GM12801 (cell line): ENCODE data around the gene PGBD4.

Experiments
- CTCF ChIP-seq: IDR thresholded peaks from one replicate; pipeline ENCODE4 v1.5.1; 2011; ENCODE audit warnings: control low read depth; ENCODE audit not compliant: insufficient read length; ENCODE audit errors: extremely low read depth

PGBD4 gene

GRCh38 chr15:34099914-34100313 is 2.0 kb upstream of the PGBD4 start:
- TF ChIP-seq CTCF, result no peak

DNA sequence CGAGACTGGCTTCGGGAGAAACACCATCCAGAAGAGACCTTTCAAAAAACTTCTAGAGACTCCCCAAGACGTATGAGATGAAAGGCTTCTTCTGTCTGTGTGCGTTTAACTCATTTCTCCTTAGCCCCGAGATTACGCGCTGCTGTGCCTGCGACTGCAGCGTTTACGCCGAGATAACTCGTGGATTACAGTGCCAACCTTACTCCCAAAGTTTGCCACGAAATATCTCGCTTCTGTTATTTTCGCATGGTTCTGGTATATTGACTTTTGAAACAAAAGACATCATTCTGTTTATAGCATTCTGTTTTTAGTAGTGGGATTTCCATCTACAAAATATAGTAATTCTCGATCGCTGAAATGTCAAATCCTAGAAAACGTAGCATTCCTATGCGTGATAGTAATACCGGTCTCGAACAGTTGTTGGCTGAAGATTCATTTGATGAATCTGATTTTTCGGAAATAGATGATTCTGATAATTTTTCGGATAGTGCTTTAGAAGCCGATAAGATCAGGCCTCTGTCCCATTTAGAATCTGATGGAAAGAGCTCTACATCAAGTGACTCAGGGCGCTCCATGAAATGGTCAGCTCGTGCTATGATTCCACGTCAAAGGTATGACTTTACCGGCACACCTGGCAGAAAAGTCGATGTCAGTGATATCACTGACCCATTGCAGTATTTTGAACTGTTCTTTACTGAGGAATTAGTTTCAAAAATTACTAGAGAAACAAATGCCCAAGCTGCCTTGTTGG is 467 bp downstream of the PGBD4 start:
- TF ChIP-seq CTCF, result no peak

DNA sequence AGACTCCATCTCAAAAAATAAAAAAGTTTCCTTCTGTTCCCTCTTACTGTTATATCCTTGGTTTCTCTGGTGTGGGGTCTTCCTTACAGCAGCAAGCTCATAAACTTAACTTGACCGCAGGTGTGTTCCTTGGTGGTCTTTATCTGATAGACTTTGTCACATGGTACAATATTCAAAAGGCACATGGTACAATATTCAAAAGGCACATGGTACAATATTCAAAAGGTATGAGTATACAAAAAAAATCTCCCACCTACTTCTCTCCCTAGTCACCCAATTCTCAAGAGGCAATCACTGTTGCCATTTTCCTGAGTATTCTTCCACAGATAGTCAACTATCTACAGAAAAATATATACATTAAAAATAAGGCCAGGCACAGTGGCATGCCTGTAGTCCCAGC is 4.5 kb downstream of the PGBD4 start:
- TF ChIP-seq CTCF, result no peak

DNA sequence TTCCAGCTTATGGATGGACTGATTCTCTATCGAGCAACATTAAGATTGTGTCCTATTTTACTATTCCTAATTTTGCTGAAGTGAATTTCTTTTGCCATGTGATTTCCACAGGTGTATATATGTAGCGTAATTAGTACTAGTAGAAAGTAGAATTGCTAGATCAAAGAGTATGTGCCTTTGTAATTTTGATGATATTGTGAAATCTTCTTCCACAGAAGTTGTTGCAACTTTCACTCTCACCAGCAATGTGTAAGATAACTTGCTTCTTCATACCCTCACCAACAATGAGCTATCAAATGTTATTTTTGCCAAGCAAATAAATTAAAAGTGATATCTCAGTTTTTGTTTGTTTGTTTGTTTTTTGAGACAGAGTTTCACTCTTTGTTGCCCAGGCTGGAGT is 5.4 kb downstream of the PGBD4 start:
- no peak for TF ChIP-seq CTCF

DNA sequence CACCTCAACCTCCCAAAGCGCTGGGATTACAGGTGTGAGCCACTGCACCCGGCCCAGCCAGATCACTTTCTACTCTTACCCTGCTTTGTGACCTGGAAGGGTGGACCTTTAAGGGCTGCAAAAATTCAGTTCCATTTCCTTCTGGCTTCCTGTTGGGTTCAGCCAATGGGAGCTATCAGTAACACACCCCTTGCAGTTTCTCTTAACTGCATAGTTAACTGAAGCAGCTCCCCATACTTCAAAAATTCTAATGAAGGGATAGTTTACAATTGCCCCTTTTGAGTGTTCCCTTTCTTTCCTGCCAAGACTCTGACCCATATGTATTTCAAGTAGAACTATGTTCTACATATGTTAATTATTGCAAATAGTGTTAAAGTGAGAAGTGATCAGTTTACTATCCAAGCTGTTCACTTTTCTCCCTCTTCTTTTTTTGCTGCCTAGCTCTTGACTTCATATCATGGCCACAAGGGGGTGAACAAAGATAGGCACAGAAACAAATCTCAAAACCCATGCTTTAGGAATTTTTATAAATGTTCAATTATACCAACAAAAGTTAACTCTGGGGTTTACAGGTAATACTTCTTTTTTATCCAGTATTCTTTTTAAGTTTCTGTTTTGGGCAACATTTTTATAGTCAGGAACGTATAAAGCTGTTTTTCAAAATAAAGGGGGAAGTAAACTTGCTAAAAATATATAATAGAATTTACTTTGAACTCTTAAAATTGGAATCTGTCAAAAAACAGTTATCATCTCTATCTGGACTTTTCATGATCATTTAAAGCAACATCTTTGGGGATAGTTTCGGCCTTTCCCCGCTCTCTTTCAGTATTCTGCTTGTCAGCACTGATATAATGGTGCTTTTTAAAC is 8.1 kb downstream of the PGBD4 start:
- no peak for TF ChIP-seq CTCF

- no peak for TF ChIP-seq CTCF
Measured at GRCh38 chr15:34111488-34111887, 9.6 kb downstream of the PGBD4 start.

DNA sequence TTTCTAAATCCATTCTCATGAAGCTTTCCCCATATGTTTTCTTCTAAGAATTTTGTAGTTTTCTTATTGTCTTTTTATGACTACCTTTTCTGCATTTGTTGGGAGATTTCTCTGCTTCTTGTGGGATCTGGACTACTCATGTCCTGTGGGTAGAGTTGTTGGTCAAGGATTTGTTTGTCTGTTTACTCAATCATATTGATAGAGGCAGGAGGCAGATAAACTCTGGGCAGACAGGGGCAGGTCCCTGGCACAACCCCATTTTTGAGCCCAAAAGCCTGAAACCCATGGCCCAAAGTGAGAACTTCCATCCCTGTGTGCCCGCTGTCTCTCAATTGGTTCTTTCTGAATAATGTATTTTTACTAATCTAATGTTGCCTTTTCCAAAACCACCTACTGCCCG is 12.3 kb downstream of the PGBD4 start:
- TF ChIP-seq CTCF, result no peak
